ENCODE results near the gene CELA2B. TPM values are rescaled to one million over a fixed set of nuclear protein-coding genes. Genes with fewer than 3 reads are reported as not detected.
A peak's percentile ranks its signal among the peaks of the same experiment; 100 is the strongest.

Gene CELA2B
- total RNA-seq, 2 experiments from 2014 or later: not detected

GRCh38 chr1:15524021-15524282 is 48.0 kb downstream of the CELA2B start, which contains the start of gene CASP9:
TSS of gene CASP9 (minus strand) at chr1:15524215. CDS start at chr1:15524200, 15 bp downstream.
- Mint-ChIP-seq H3K27me3 (no peaks in the 10 kb centered on the region), H3K36me3 (peaks cover 3% of the 10 kb centered on the region), H3K9me3 (no peaks in the 10 kb centered on the region), H3K27ac (peak within 1 kb of the TSS; percentile 100), H3K4me3 (peak within 1 kb of the TSS; percentile 93), H3K4me1 (peaks cover 37% of the 10 kb centered on the region)
- ATAC-seq (ENCODE audit: low read depth) (no peak), DNase-seq (no peak)
- POLR2A ChIA-PET: no interaction called here

GRCh38 chr1:15524283-15525049 is 48.6 kb downstream of the CELA2B start:
- peak; percentile 99 for DNase-seq
- H3K36me3 Mint-ChIP-seq: no peaks in the 10 kb centered on the region
- no peaks in the 10 kb centered on the region for H3K9me3 Mint-ChIP-seq
- H3K27ac Mint-ChIP-seq: peak overlapping the region; percentile 100
- peak; percentile 47 for ATAC-seq (ENCODE audit: low read depth)
- POLR2A ChIA-PET: interaction anchor here (3.2 kb wide), 1 partner anchor 55 kb away, joined by 13 read pairs; no protein-coding TSS in a partner anchor
- H3K27me3 Mint-ChIP-seq: no peaks in the 10 kb centered on the region
- H3K4me3 Mint-ChIP-seq: peak overlapping the region; percentile 93
- H3K4me1 Mint-ChIP-seq: peaks cover 37% of the 10 kb centered on the region

- Mint-ChIP-seq H3K4me1 (peaks cover 37% of the 10 kb centered on the region), H3K36me3 (no peaks in the 10 kb centered on the region), H3K27me3 (no peaks in the 10 kb centered on the region), H3K9me3 (no peaks in the 10 kb centered on the region), H3K4me3 (peak overlapping the region; percentile 93), H3K27ac (peak overlapping the region; percentile 100)
- POLR2A ChIA-PET: interaction anchor here (1.3 to 3.2 kb wide), 2 partner anchors 54 to 59 kb away, joined by 3 to 13 read pairs; no protein-coding TSS in a partner anchor
- ATAC-seq (ENCODE audit: low read depth) (peak; percentile 51), DNase-seq (no peak)
Measured at GRCh38 chr1:15525050-15526020, 49.4 kb downstream of the CELA2B start.

GRCh38 chr1:15526021-15526489 is 50.2 kb downstream of the CELA2B start:
- DNase-seq (no peak), ATAC-seq (ENCODE audit: low read depth) (no peak)
- Mint-ChIP-seq H3K4me3 (peak overlapping the region; percentile 93), H3K27me3 (no peaks in the 10 kb centered on the region), H3K27ac (peak overlapping the region; percentile 100), H3K9me3 (no peaks in the 10 kb centered on the region), H3K4me1 (peaks cover 39% of the 10 kb centered on the region), H3K36me3 (no peaks in the 10 kb centered on the region)
- POLR2A ChIA-PET: interaction anchor here (0.9 to 3.2 kb wide), 3 partner anchors 13 to 58 kb away, joined by 3 to 13 read pairs (median 3); no protein-coding TSS in a partner anchor

DNA sequence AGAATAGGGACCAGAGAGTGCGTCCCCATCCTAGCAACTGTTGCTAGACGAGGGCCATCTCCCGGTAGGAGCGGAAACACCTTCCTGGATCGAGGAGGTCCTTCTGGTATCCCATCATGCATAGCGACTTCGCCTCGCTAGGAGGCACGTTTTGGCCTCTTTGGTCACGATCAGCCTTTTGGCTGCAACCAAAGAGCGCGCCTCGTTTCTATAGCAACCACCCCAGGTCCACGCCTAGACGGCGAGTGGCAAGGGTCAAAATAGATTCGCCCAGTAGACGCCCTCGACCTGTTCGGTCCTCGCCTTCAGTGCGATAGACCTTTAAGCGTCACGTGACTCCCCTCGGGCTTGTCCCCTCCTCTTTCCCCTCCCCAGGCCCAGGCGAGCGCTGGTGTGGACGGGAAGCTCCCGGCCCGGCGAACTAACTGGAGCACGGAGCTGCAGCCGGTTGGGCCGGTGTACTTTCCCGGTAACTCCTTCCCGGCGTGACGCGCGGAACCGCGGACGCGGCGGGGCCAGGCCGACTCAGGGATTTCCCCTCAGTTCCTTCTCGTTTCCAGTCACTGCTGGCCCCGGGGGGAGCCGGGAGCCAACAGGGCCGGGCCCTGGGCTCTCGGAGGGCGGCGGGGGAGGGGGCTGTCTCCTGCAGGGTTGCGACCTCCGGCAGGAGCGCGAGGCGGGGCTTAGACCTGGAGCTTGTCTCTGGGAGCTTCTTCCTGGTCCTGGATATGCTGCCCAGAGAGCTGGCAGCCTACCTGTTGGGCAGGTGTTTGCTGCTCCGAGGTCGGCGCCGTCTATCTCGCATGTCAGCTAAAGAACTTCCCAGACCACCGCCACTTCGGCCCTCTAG is 50.8 kb downstream of the CELA2B start, which contains the start of gene DNAJC16:
DNAJC16 (plus strand) TSS at position 359 of the 850 bp plus-strand sequence. CDS start 2,258 bp downstream, outside the sequence.
- H3K27me3 Mint-ChIP-seq: no peaks in the 10 kb centered on the region
- peak within 1 kb of the TSS; percentile 93 for H3K4me3 Mint-ChIP-seq
- no peaks in the 10 kb centered on the region for H3K9me3 Mint-ChIP-seq
- peak within 1 kb of the TSS; percentile 100 for H3K27ac Mint-ChIP-seq
- peaks cover 1% of the 10 kb centered on the region for H3K36me3 Mint-ChIP-seq
- POLR2A ChIA-PET: interaction anchor here (0.6 to 3.2 kb wide), 7 partner anchors 13 to 307 kb away, joined by 3 to 13 read pairs (median 3); partner anchors contain the start of gene DDI2
- H3K4me1 Mint-ChIP-seq: peaks cover 38% of the 10 kb centered on the region
- peak; percentile 65 for ATAC-seq (ENCODE audit: low read depth)
- peak; percentile 93 for DNase-seq

DNA sequence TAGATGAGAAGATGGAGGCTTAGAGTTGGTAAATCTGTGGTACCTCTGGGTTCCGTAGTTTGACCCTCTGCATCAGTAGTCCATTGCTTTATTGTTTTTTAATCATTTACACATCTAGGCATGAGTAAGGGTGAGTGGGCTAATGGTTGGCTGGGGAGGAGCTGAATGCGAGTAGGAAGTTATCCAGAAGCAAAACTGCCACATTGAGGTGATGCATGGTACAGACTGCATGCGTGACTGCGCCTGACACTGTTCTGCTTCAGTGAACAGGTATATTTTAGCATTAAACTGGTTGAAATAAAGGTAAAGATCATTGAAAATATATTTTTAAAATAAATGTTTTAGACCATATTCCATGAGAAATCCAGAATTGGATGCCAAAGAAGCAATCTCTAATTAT is 55.1 kb downstream of the CELA2B start:
- peaks cover 21% of the 10 kb centered on the region for H3K4me1 Mint-ChIP-seq
- no peak overlapping the region for H3K4me3 Mint-ChIP-seq

GRCh38 chr1:15531682-15532081 is 55.8 kb downstream of the CELA2B start:
- Mint-ChIP-seq H3K4me3 (no peak overlapping the region), H3K27ac (no peak overlapping the region), H3K27me3 (no peaks in the 10 kb centered on the region), H3K9me3 (no peaks in the 10 kb centered on the region), H3K4me1 (peaks cover 17% of the 10 kb centered on the region), H3K36me3 (peaks cover 8% of the 10 kb centered on the region)
- POLR2A ChIA-PET: no interaction called here
- DNase-seq (no peak), ATAC-seq (ENCODE audit: low read depth) (no peak)

More for the DNA sequence above, 55.1 kb downstream of the CELA2B start:
- no peaks in the 10 kb centered on the region for H3K9me3 Mint-ChIP-seq
- no peaks in the 10 kb centered on the region for H3K27me3 Mint-ChIP-seq
- POLR2A ChIA-PET: no interaction called here
- no peak overlapping the region for H3K27ac Mint-ChIP-seq
- DNase-seq: no peak
- peaks cover 4% of the 10 kb centered on the region for H3K36me3 Mint-ChIP-seq
- ATAC-seq (ENCODE audit: low read depth): no peak

DNA sequence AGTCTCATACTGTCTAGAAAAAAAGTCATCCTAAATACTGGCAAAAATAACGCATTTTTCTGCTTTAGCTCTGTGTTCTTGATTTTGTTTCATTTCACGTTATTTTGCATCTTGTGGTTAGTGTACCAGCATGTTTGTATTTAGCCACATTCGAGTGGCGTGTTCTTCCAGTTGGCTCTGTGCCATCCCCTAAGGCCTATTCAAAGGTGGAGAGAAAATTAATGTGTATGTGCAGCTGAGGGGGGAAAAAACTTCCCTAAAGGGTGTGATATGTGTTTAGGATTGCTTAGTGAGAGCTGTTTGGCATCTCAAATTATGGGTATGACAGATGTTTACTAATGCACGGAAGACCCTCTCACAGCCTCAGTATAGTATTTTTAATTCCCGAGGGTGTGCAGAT is 62.9 kb downstream of the CELA2B start:
- H3K27me3 Mint-ChIP-seq: no peaks in the 10 kb centered on the region
- no peak overlapping the region for H3K27ac Mint-ChIP-seq
- DNase-seq (no peak), ATAC-seq (ENCODE audit: low read depth) (no peak)
- H3K4me3 Mint-ChIP-seq: no peak overlapping the region
- no peaks in the 10 kb centered on the region for H3K4me1 Mint-ChIP-seq
- POLR2A ChIA-PET: no interaction called here
- peaks cover 7% of the 10 kb centered on the region for H3K36me3 Mint-ChIP-seq
- no peaks in the 10 kb centered on the region for H3K9me3 Mint-ChIP-seq

- H3K4me3 Mint-ChIP-seq: no peak overlapping the region
- ATAC-seq (ENCODE audit: low read depth) (no peak), DNase-seq (no peak)
- POLR2A ChIA-PET: no interaction called here
- peaks cover 7% of the 10 kb centered on the region for H3K36me3 Mint-ChIP-seq
- H3K27me3 Mint-ChIP-seq: no peaks in the 10 kb centered on the region
- H3K4me1 Mint-ChIP-seq: no peaks in the 10 kb centered on the region
- H3K9me3 Mint-ChIP-seq: no peaks in the 10 kb centered on the region
- H3K27ac Mint-ChIP-seq: no peak overlapping the region
Measured at GRCh38 chr1:15540186-15540585, 64.3 kb downstream of the CELA2B start.

Other genes with a start within 250 kb of the CELA2B start
- gene FHAD1, start 228.9 kb upstream of the CELA2B start, total RNA-seq: under 1 TPM; 0.34 to 0.64 TPM
- gene EFHD2, start 66.2 kb upstream of the CELA2B start, total RNA-seq: 10 to 100 TPM; 49.4 TPM
- 1 to 10 TPM in 1 of 2 experiments, under 1 TPM in 1; 0.39 to 1.0 TPM for gene CTRC, start 37.7 kb upstream of the CELA2B start, total RNA-seq
- gene CELA2A, start 19.4 kb upstream of the CELA2B start, total RNA-seq: not detected
- 10 to 100 TPM in 1 of 2 experiments, 1 to 10 TPM in 1; 9.6 to 13.7 TPM for gene CASP9, start 48.1 kb downstream of the CELA2B start, total RNA-seq
- 10 to 100 TPM; 15.7 to 18.9 TPM for gene DNAJC16, start 50.7 kb downstream of the CELA2B start, total RNA-seq
- gene AGMAT, start 108.9 kb downstream of the CELA2B start, total RNA-seq: 1 to 10 TPM; 7.6 to 8.0 TPM
- gene DDI2, start 141.4 kb downstream of the CELA2B start, total RNA-seq: 10 to 100 TPM; 31.6 to 33.3 TPM
- 10 to 100 TPM; 47.7 to 56.6 TPM for gene PLEKHM2, start 208.2 kb downstream of the CELA2B start, total RNA-seq